ENCODE measurements around the gene RAPGEF5. TPM values are rescaled to one million over a fixed set of nuclear protein-coding genes. Genes with fewer than 3 reads are reported as not detected.

RAPGEF5 gene
- total and polyA plus RNA-seq, 4 experiments from 2014 or later = not detected

DNA sequence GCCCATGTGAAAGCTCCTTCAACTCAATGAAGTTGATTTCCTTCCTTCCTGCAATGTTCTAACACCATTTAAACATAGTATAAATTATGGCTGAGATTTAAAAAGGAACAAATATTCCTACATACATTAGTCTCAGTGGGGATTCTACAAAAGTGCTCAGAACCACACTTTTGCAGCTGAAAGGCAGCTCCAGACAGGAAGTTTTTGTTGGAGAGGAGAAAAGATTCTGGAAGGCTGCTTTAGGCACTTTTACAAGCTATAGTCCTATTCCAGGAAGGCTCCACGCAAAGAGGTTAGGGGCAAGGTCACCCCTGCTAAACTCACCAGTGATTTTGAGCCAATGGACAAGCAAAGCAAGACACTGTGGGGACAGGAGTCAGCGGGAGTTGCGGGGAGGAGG is 232.0 kb downstream of the RAPGEF5 start:
- ChIA-PET CTCF (ENCODE audit: partially characterized antibody) (interaction anchor here (1.0 to 5.1 kb wide), 3 partner anchors 14 to 375 kb away, joined by 4 to 22 read pairs (median 4); partner anchors contain the start of gene STEAP1B), POLR2A (ENCODE audit: partially characterized antibody) (no interaction called here)
- H3K4me3 Mint-ChIP-seq = no peak overlapping the region
- no peaks in the 10 kb centered on the region for H3K36me3 Mint-ChIP-seq
- no peaks in the 10 kb centered on the region for H3K36me3 ChIP-seq (ENCODE audit: insufficient read depth, low read length)
- intact Hi-C loops (cut with micrococcal nuclease) = no loop called here
- peaks cover 10 to 20% of the 10 kb centered on the region in 2 donors for H3K27me3 Mint-ChIP-seq
- H3K4me1 ChIP-seq (ENCODE audit: insufficient read depth, low read length) = peaks cover 8% of the 10 kb centered on the region
- peaks cover 8 to 11% (median 9%) of the 10 kb centered on the region in 4 donors for H3K4me1 Mint-ChIP-seq
- H3K27me3 ChIP-seq (ENCODE audit: insufficient read depth, low read length) = no peaks in the 10 kb centered on the region
- H3K27ac Mint-ChIP-seq = no peak overlapping the region
- H3K27ac ChIP-seq (ENCODE audit: low read depth, low read length) = no peak overlapping the region
- no peaks in the 10 kb centered on the region for H3K9me3 Mint-ChIP-seq
- H3K9me3 ChIP-seq (ENCODE audit: control insufficient read depth in 1 of 2, low read length in 2 of 2) = no peaks in the 10 kb centered on the region
- no peak for DNase-seq
- H3K4me3 ChIP-seq (ENCODE audit: low read length in 2 of 2) = no peak overlapping the region

- Mint-ChIP-seq H3K36me3 (no peaks in the 10 kb centered on the region), H3K27ac (peak overlapping the region in 1 of 7 donors; percentile 47), H3K27me3 (peaks cover 13% of the 10 kb centered on the region in 2 donors), H3K4me3 (no peak overlapping the region), H3K9me3 (no peaks in the 10 kb centered on the region), H3K4me1 (peaks cover 8 to 11% (median 9%) of the 10 kb centered on the region in 4 donors)
- POLR2A ChIA-PET (ENCODE audit: partially characterized antibody) = no interaction called here
- Histone ChIP-seq H3K4me1 (ENCODE audit: insufficient read depth, low read length) (peaks cover 8% of the 10 kb centered on the region), H3K4me3 (ENCODE audit: low read length in 2 of 2) (no peak overlapping the region), H3K9me3 (ENCODE audit: control insufficient read depth in 1 of 2, low read length in 2 of 2) (no peaks in the 10 kb centered on the region), H3K27me3 (ENCODE audit: insufficient read depth, low read length) (no peaks in the 10 kb centered on the region), H3K36me3 (ENCODE audit: insufficient read depth, low read length) (no peaks in the 10 kb centered on the region), H3K27ac (ENCODE audit: low read depth, low read length) (no peak overlapping the region)
- CTCF ChIA-PET (ENCODE audit: partially characterized antibody) = interaction anchor here (5.1 kb wide), 1 partner anchor 13 kb away, joined by 22 read pairs; no protein-coding TSS in a partner anchor
- intact Hi-C loops (cut with micrococcal nuclease) = no loop called here
- DNase-seq = no peak
These were observed 233.8 kb downstream of the RAPGEF5 start for GRCh38 chr7:22123139-22123538.

GRCh38 chr7:22121702-22122474 is 235.1 kb downstream of the RAPGEF5 start:
- H3K27ac ChIP-seq (ENCODE audit: low read depth, low read length) = no peak overlapping the region
- Mint-ChIP-seq H3K27ac (peak overlapping the region in 2 of 7 donors; percentile 47 to 57), H3K4me1 (peaks cover 8 to 11% (median 9%) of the 10 kb centered on the region in 4 donors), H3K9me3 (no peaks in the 10 kb centered on the region), H3K4me3 (peak overlapping the region in 7 of 8 donors; percentile 17 to 81 (median 63)), H3K36me3 (no peaks in the 10 kb centered on the region), H3K27me3 (peaks cover 12 to 14% of the 10 kb centered on the region in 2 donors)
- no peak overlapping the region for H3K4me3 ChIP-seq (ENCODE audit: low read length in 2 of 2)
- H3K4me1 ChIP-seq (ENCODE audit: insufficient read depth, low read length) = peaks cover 8% of the 10 kb centered on the region
- intact Hi-C loops (cut with micrococcal nuclease) = no loop called here
- ChIA-PET CTCF (ENCODE audit: partially characterized antibody) (interaction anchor here (5.1 kb wide), 1 partner anchor 11 kb away, joined by 22 read pairs; no protein-coding TSS in a partner anchor), POLR2A (ENCODE audit: partially characterized antibody) (no interaction called here)
- no peaks in the 10 kb centered on the region for H3K27me3 ChIP-seq (ENCODE audit: insufficient read depth, low read length)
- no peaks in the 10 kb centered on the region for H3K9me3 ChIP-seq (ENCODE audit: control insufficient read depth in 1 of 2, low read length in 2 of 2)
- no peak for DNase-seq
- no peaks in the 10 kb centered on the region for H3K36me3 ChIP-seq (ENCODE audit: insufficient read depth, low read length)

- intact Hi-C loops (cut with micrococcal nuclease) = no loop called here
- no peaks in the 10 kb centered on the region for H3K36me3 ChIP-seq (ENCODE audit: insufficient read depth, low read length)
- Mint-ChIP-seq H3K9me3 (no peaks in the 10 kb centered on the region), H3K36me3 (no peaks in the 10 kb centered on the region), H3K27ac (no peak overlapping the region), H3K4me1 (peaks cover 8 to 11% (median 9%) of the 10 kb centered on the region in 4 donors), H3K27me3 (peaks cover 10 to 12% of the 10 kb centered on the region in 2 donors), H3K4me3 (no peak overlapping the region)
- no peaks in the 10 kb centered on the region for H3K27me3 ChIP-seq (ENCODE audit: insufficient read depth, low read length)
- peaks cover 8% of the 10 kb centered on the region for H3K4me1 ChIP-seq (ENCODE audit: insufficient read depth, low read length)
- no peak overlapping the region for H3K27ac ChIP-seq (ENCODE audit: low read depth, low read length)
- H3K9me3 ChIP-seq (ENCODE audit: control insufficient read depth in 1 of 2, low read length in 2 of 2) = no peaks in the 10 kb centered on the region
- H3K4me3 ChIP-seq (ENCODE audit: low read length in 2 of 2) = no peak overlapping the region
- no peak for DNase-seq
- CTCF ChIA-PET (ENCODE audit: partially characterized antibody) = interaction anchor here (1.4 to 2.5 kb wide), 2 partner anchors 11 to 17 kb away, joined by 4 to 14 read pairs; no protein-coding TSS in a partner anchor
- POLR2A ChIA-PET (ENCODE audit: partially characterized antibody) = no interaction called here
These were observed 236.4 kb downstream of the RAPGEF5 start for GRCh38 chr7:22120391-22121053.

DNA sequence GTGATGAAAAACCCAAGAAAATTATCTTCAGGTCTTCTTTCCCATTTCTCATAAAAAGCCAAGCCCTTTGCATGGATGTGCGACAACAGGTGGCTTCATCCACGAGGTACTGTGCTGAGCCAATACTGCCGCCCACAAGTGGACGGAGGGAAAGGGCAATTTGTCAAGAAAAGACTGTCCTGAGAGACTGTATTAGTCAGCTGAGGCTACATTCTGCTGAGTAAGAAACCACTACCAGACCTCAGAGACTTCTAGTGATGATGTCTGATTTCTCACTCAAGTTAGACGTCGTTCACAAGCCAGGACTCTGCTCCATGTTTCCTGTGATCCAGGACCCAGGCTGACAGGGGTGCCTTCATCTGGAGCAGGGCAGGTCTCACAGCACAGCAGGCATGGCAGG is 239.7 kb downstream of the RAPGEF5 start:
- Mint-ChIP-seq H3K4me3 (no peak overlapping the region), H3K27me3 (peaks cover 4 to 7% of the 10 kb centered on the region in 2 donors), H3K4me1 (peaks cover 6 to 8% (median 7%) of the 10 kb centered on the region in 4 donors), H3K27ac (no peak overlapping the region), H3K9me3 (no peaks in the 10 kb centered on the region), H3K36me3 (no peaks in the 10 kb centered on the region)
- no peak for DNase-seq
- ChIA-PET POLR2A (ENCODE audit: partially characterized antibody) (no interaction called here), CTCF (ENCODE audit: partially characterized antibody) (interaction anchor here (1.1 kb wide), 1 partner anchor 369 kb away, joined by 3 read pairs; no protein-coding TSS in a partner anchor)
- Histone ChIP-seq H3K4me1 (ENCODE audit: insufficient read depth, low read length) (peaks cover 3% of the 10 kb centered on the region), H3K36me3 (ENCODE audit: insufficient read depth, low read length) (no peaks in the 10 kb centered on the region), H3K27me3 (ENCODE audit: insufficient read depth, low read length) (no peaks in the 10 kb centered on the region), H3K4me3 (ENCODE audit: low read length in 2 of 2) (no peak overlapping the region), H3K9me3 (ENCODE audit: control insufficient read depth in 1 of 2, low read length in 2 of 2) (no peaks in the 10 kb centered on the region), H3K27ac (ENCODE audit: low read depth, low read length) (no peak overlapping the region)
- intact Hi-C loops (cut with micrococcal nuclease) = no loop called here

DNA sequence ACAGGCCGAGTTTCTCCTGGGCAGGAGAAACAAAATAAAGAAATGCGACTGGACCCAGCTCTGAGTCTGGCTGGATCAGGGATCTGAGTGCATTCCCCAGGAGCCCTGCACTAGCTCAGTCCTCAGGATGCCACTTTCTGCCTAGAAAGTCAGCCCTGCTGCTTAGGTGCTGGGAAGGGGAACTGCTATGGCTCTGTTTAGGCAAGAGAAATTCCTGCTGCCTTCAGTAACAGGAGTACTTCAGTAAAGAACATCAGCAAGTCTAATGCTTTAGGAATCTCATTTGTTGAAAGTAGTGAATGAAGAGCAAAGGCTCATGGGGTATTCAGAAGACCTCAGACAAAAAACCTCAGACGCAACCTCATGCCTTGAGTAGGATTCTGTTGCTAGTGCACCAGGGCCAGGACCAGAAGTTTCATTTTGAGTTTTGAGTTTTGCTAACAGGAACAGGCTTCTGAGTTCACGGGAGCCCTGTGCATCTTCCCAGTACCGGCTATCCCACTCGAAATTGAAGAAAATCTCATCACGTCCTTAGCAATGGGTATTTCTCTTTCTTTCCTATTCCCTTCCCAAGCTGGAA is 240.4 kb downstream of the RAPGEF5 start:
- H3K27ac ChIP-seq (ENCODE audit: low read depth, low read length) = no peak overlapping the region
- Mint-ChIP-seq H3K4me1 (peaks cover 0 to under 1% (median under 1%) of the 10 kb centered on the region in 4 donors), H3K27me3 (peaks cover 1 to 6% of the 10 kb centered on the region in 2 donors), H3K9me3 (no peaks in the 10 kb centered on the region), H3K36me3 (no peaks in the 10 kb centered on the region), H3K4me3 (no peak overlapping the region), H3K27ac (no peak overlapping the region)
- CTCF ChIA-PET (ENCODE audit: partially characterized antibody) = interaction anchor here (1.3 kb wide), 1 partner anchor 373 kb away, joined by 3 read pairs; no protein-coding TSS in a partner anchor
- H3K4me1 ChIP-seq (ENCODE audit: insufficient read depth, low read length) = no peaks in the 10 kb centered on the region
- intact Hi-C loops (cut with micrococcal nuclease) = no loop called here
- POLR2A ChIA-PET (ENCODE audit: partially characterized antibody) = no interaction called here
- no peaks in the 10 kb centered on the region for H3K27me3 ChIP-seq (ENCODE audit: insufficient read depth, low read length)
- H3K36me3 ChIP-seq (ENCODE audit: insufficient read depth, low read length) = no peaks in the 10 kb centered on the region
- DNase-seq = no peak
- no peak overlapping the region for H3K4me3 ChIP-seq (ENCODE audit: low read length in 2 of 2)
- no peaks in the 10 kb centered on the region for H3K9me3 ChIP-seq (ENCODE audit: control insufficient read depth in 1 of 2, low read length in 2 of 2)

DNA sequence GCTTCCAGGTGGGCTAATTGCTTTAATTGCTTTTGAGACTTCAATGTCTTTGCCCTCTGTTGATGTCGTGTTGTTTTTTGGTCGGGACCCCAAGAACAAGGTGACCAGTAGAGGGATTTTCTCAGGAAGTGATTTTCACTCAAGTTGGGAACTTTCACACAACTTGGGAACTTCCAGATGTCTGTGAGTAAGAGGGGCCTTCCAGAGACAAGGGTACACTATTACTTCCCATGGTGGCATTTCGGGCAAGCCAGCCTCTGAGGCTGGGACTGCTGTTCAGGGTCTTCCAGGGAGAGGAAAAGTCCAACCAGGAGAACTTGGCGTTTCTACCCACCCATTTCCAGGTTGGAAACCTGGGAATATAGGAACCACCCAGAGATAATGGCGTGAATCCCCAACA is 241.3 kb downstream of the RAPGEF5 start:
- Mint-ChIP-seq H3K27ac (no peak overlapping the region), H3K36me3 (no peaks in the 10 kb centered on the region), H3K27me3 (peaks cover 1 to 6% of the 10 kb centered on the region in 2 donors), H3K4me3 (no peak overlapping the region), H3K4me1 (no peaks in the 10 kb centered on the region), H3K9me3 (no peaks in the 10 kb centered on the region)
- DNase-seq = no peak
- Histone ChIP-seq H3K4me1 (ENCODE audit: insufficient read depth, low read length) (no peaks in the 10 kb centered on the region), H3K27me3 (ENCODE audit: insufficient read depth, low read length) (no peaks in the 10 kb centered on the region), H3K4me3 (ENCODE audit: low read length in 2 of 2) (no peak overlapping the region), H3K9me3 (ENCODE audit: control insufficient read depth in 1 of 2, low read length in 2 of 2) (no peaks in the 10 kb centered on the region), H3K36me3 (ENCODE audit: insufficient read depth, low read length) (no peaks in the 10 kb centered on the region), H3K27ac (ENCODE audit: low read depth, low read length) (no peak overlapping the region)
- POLR2A ChIA-PET (ENCODE audit: partially characterized antibody) = no interaction called here
- CTCF ChIA-PET (ENCODE audit: partially characterized antibody) = interaction anchor here (1.0 to 4.0 kb wide), 4 partner anchors 11 to 374 kb away, joined by 3 to 21 read pairs (median 4); no protein-coding TSS in a partner anchor
- intact Hi-C loops (cut with micrococcal nuclease) = no loop called here
